GM12875 (cell line): ENCODE measurements around the gene NIT1.

ENCODE experiments used
- H3K4me3 ChIP-seq: one replicate; pipeline ENCODE4 v1.5.1; 2011; ENCODE audit warnings: low read depth, low read length, control low read depth
- CTCF ChIP-seq: IDR thresholded peaks from 2 replicates; pipeline ENCODE4 v1.5.1; 2011; ENCODE audit warnings: low read depth, mild to moderate bottlenecking, control low read depth, inconsistent platforms, low read length, moderate library complexity, borderline replicate concordance; ENCODE audit not compliant: insufficient read depth

The NIT1 gene

GRCh38 chr1:161085165-161085564 lies 32.7 kb upstream of the NIT1 start:
- H3K4me3 ChIP-seq, result no peak overlapping the region
- no peak for TF ChIP-seq CTCF

- no peak for TF ChIP-seq CTCF
These were observed 31.4 kb upstream of the NIT1 start for GRCh38 chr1:161086457-161086856.

DNA sequence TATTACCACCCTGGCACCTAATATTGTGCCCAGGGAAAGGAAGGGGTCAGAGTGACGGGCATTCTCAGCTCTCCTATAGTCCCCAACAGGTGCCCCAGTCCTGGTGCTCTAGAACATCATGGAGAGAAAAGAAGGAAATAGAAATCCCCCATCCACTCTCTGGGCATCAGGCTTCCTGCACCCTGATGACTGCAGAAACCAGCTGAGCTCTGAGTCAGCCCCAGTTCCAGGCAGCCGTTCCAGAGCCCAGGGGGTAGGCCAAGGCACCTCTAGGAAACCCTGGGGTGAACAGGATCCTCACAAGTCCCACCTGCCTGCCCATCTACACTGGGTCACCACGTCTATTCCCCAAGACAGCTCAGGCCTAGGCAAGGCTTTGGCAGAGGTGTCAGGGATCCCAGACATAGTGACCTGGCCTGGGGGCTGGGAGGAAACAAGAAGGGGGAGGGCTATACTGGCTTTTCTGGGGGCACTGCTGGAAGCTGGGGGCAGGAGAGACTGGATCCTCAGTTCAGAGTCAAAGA lies 29.3 kb upstream of the NIT1 start:
- H3K4me3 ChIP-seq, result no peak overlapping the region
- TF ChIP-seq CTCF, result no peak

More at GRCh38 chr1:161086457-161086856, 31.4 kb upstream of the NIT1 start:
- no peak overlapping the region for H3K4me3 ChIP-seq

DNA sequence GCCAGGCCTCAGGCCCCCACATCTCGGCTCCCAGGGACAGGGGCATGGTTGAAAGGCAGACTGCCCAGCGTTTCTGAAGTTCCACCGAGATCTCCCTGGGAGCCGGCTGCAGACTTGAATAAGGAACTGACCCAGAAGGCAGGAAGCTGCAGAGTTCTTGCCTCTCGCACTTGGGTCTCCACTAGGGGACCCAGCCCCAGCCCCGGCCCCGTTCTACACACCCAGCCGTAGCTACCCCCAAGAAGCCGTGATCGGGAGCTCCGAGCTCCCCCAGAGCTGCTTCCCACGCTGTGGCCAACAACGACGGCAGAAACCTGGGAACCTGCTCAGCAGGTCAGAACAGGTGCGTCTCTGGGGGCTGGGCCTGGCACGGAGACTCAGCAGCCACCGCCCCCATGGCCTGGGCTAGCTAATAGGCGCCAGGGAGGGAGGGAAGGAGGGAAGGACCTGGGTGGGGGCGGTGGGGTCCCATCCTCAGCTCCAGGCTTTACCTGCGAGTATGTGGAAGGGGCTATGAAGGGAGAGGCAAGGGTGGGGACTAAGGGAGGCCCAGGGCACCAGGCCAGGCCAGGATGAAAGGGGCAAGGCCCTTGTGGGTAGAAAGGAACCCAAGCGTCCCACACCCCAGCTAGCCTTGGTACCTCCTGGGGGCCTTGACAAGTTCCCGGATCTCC lies 28.5 kb upstream of the NIT1 start, which contains the start of gene NECTIN4:
NECTIN4 (minus strand) TSS at position 308 of the 674 bp plus-strand sequence; CDS start at position 46, 262 bp downstream.
- no peak within 1 kb of the TSS for H3K4me3 ChIP-seq
- no peak for TF ChIP-seq CTCF

- no peak overlapping the region for H3K4me3 ChIP-seq
- no peak for TF ChIP-seq CTCF
These were observed 28.0 kb upstream of the NIT1 start for GRCh38 chr1:161089938-161090337.

DNA sequence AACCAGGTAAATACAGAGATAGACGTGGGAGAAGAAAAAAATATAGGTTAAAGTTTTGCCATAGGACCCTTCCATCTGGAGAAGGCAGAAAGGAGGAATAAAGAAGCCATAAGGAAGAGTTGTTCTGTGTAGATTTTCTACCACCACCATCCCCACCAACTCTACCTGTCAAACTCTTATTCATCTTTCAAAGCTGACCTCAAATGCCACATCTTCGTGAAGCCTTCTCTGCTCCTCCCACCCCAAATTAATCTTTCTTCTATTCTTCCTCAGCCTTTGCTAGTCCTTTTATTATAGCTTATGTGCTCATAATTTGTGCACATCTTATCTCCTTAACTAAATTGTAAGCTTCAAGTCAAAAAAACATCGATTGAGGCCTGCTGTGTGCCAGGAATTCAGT lies 27.3 kb upstream of the NIT1 start:
- TF ChIP-seq CTCF, result no peak
- H3K4me3 ChIP-seq, result no peak overlapping the region

DNA sequence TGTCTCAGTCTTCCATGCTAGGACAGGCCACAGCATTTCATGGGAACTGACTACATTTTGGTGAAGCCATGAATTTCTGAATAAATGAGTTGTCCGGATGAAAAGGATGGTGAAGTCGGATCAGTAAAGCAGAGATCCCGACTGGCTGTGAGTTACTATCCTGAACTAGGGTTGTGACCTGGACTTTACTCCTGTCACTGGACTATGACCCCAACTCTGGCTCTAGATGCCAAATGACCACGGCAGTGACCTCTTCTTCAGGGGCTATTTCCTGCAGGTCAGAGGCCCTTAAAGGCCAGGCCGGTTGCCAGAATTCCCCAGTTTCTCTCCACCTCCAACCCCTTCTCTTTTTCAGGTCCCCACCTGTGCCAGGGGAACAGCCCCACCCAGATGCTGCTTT lies 26.8 kb upstream of the NIT1 start:
- TF ChIP-seq CTCF, result no peak
- no peak overlapping the region for H3K4me3 ChIP-seq
